ENCODE data around the gene ALDH3A1. TPM values are rescaled to one million over a fixed set of nuclear protein-coding genes. Genes with fewer than 3 reads are reported as not detected.

The ALDH3A1 gene
- total and polyA plus RNA-seq, 2 experiments from 2014 or later, result 0.17 to 0.21 TPM

GRCh38 chr17:19750020-19750572 lies 2.0 kb upstream of the ALDH3A1 start (continued):
- TF ChIP-seq ZNF462 (CRISPR knock-in tag; IDR thresholded peaks at IDR 0.05) (no peak), NANOG (IDR thresholded peaks at IDR 0.05; ENCODE audit: borderline replicate concordance) (no peak), ETS1 (IDR thresholded peaks at IDR 0.05) (no peak), JUNB (IDR thresholded peaks at IDR 0.05; ENCODE audit: unreplicated experiment) (no peak), ZNF331 (CRISPR knock-in tag; IDR thresholded peaks at IDR 0.05; ENCODE audit: low read depth) (no peak), REST (IDR thresholded peaks at IDR 0.05; ENCODE audit: unreplicated experiment) (no peak), ZNF114 (CRISPR knock-in tag; IDR thresholded peaks at IDR 0.05) (no peak), POLR2AphosphoS5 (IDR thresholded peaks at IDR 0.05; ENCODE audit: low read depth) (no peak), EZH2 (IDR thresholded peaks at IDR 0.05; ENCODE audit: low read depth, unreplicated experiment) (no peak)
